ENCODE measurements around the gene RNF20.

- TF ChIP-seq CTCF (IDR thresholded peaks at IDR 0.05 in 8 of 11, conservative IDR thresholded peaks at IDR 0.05 in 3 of 11) (no peak), POLR2AphosphoS5 (IDR thresholded peaks at IDR 0.05) (no peak)
Measured at GRCh38 chr9:101582553-101582952, 48.9 kb downstream of the RNF20 start.
